Stimulated activated CD8-positive, alpha-beta memory T cell treated with anti-CD3 and anti-CD28 coated beads, Interleukin-2, amount 100 ng/mL, for 48 hours (primary cell): ENCODE data around the gene DAPK1.

Experiments used
- DNase-seq, 2 donors: peaks; one replicate each; pipeline ENCODE4 v3.0.0-alpha.2; 2020; ENCODE audit warnings: low read depth in 2 of 2

The DAPK1 gene

GRCh38 chr9:87569008-87569509 lies 71.4 kb downstream of the DAPK1 start:
- DNase-seq: no peak

- DNase-seq: no peak
Observed at GRCh38 chr9:87569518-87569917, 71.9 kb downstream of the DAPK1 start.

GRCh38 chr9:87570000-87570908 lies 72.6 kb downstream of the DAPK1 start:
- DNase-seq: no peak

DNA sequence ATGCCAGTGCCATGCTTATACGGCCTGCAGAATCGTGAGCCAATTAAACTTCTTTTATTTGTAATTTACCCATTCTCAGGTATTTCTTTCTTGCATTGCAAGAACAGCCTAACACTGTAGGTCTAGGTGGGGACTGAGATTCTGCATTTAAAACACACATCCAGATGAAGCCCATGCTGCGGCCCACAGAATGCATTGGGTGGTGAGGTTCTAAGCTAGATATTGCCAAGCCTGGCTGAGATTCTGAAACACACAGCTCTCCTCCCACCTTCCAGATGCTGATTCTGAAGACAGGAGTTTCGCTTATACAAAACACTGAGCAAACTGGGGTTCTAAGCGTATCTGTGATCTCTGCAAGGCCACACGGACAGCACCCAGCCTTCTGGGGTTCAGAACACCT lies 75.1 kb downstream of the DAPK1 start:
- no peak for DNase-seq

DNA sequence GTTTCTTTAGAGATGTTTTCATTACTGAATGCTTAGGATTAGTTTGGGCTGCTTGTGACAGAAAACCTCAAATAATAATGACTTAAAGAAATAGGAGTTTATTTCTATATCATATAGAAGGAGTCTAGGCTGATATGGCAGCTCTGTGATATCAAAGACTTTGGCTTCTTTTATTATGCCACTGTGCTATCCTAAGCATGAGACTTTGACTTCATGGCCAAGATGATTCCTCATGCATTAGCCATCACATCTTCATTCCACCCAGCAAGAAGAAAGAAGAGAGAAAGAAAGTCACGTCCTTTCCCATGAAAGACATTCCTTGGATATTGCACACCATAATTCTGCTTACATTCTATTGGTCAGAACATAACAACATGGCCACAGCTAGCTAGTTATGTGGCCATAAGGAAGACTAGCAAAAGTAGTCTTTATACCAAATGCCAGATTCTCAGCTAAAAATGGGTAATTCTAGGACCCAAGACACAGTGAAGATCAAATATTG lies 76.2 kb downstream of the DAPK1 start:
- DNase-seq: no peak

- DNase-seq: no peak
Observed at GRCh38 chr9:87577746-87578145, 80.1 kb downstream of the DAPK1 start.

- no peak for DNase-seq
Observed at GRCh38 chr9:87578625-87579024, 81.0 kb downstream of the DAPK1 start.

- DNase-seq: no peak
Observed at GRCh38 chr9:87579781-87580541, 82.3 kb downstream of the DAPK1 start.

- no peak for DNase-seq
Observed at GRCh38 chr9:87580941-87581438, 83.3 kb downstream of the DAPK1 start.

DNA sequence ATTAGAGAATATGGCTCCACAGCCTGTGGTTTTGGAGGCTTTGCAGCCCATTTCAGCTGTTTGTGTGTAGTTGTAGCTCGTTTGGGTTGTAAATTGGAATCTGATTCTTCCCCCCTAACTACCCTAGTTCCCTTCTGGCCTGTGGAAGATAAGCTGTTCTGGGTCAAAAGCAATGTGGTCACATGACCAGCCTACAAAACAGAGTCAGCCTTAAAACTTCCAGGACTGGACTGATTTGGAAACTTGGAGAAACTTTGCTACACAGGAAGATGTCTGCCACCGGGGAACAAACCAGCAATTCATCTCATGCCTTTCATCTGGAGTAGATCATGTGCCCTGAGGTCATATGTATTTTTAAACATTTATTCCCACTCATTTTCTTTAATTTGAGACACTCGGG lies 83.8 kb downstream of the DAPK1 start:
- DNase-seq: no peak

- no peak for DNase-seq
Observed at GRCh38 chr9:87581949-87582637, 84.4 kb downstream of the DAPK1 start.

DNA sequence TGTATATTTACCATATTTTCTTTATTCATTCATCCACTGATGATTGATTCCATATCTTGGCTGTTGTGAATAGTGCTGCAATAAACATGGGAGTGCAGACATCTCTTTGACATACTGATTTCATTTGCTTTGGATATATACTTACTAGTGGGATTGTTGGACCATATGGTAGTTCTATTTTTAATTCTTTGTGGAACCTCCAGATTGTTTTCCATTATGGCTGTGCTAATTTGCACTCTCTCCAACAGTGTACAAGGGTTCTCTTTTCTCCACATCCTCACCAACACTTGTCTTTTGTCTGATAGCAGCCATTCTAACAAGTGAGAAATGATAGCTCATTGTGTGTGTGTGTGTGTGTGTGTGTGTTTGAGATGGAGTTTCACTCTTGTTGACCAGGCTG lies 86.7 kb downstream of the DAPK1 start:
- no peak for DNase-seq

- DNase-seq: no peak
Observed at GRCh38 chr9:87585123-87585855, 87.6 kb downstream of the DAPK1 start.

DNA sequence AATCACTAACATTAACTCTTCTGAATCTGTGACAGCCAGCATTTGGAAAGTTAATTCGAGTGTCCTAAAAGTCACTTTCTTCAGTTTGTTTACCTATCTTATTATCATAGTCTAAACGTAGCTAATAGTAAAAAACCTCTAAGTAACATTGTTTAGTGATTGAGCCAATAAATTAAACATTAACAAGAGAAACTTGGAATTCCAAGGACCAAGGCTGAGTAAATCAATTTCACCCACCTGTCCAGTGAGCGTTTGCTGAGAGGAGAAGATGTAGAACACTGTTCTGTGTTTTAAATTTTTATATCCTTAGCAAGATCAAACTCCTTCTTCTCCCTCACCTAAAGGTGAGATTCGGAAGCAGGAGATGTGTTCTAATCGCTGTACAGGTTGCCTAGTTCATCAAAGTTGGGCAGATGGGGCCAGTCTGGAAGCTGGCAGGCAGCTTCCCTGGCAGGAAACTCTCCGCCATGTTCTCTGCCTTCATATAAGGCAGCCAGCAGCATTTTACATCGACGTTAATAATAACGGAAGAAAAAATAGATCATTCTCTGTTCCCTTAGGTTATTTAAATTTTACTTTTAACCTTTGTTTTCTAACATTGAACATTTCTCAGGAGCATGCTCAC lies 89.2 kb downstream of the DAPK1 start:
- no peak for DNase-seq

- DNase-seq: no peak
Observed at GRCh38 chr9:87587356-87587745, 89.7 kb downstream of the DAPK1 start.

DNA sequence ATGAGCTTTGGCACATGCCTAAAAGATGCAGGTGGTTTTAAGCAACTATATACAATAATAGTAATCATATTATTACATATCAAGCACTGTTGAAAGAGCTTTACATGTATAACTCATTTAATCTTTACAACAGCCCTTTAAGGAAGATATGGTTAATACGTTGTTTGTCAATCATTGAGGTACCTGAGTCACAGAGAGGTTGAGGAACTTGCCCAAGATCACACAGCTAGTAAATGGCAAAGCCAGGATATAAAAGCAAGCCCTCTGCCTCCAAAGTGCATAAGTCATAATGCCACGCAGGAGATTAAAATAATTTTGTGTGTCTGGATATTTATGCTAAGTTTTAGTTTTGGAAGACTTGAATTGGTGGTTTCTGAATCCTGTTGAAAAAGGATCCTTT lies 90.2 kb downstream of the DAPK1 start:
- no peak for DNase-seq

GRCh38 chr9:87588339-87588738 lies 90.7 kb downstream of the DAPK1 start:
- DNase-seq: no peak

DNA sequence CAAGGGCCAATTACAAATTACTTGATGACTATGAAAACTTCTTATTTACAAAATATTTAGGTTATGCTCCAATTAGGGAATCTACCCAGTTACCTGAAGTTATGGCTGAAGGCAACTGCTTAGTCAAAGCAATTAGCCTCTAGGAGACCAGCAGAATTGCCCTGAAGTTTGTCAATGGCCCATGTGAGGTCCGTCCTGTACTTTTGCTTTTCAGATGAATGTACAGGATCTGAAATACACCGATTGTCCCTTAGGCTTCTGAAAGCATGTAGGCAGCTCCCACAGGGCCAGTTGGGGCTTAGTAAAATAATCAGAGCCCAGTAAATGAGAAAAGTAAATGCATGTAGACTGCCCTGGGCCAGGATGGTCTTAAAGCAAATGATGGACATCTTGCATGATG lies 93.3 kb downstream of the DAPK1 start:
- no peak for DNase-seq

DNA sequence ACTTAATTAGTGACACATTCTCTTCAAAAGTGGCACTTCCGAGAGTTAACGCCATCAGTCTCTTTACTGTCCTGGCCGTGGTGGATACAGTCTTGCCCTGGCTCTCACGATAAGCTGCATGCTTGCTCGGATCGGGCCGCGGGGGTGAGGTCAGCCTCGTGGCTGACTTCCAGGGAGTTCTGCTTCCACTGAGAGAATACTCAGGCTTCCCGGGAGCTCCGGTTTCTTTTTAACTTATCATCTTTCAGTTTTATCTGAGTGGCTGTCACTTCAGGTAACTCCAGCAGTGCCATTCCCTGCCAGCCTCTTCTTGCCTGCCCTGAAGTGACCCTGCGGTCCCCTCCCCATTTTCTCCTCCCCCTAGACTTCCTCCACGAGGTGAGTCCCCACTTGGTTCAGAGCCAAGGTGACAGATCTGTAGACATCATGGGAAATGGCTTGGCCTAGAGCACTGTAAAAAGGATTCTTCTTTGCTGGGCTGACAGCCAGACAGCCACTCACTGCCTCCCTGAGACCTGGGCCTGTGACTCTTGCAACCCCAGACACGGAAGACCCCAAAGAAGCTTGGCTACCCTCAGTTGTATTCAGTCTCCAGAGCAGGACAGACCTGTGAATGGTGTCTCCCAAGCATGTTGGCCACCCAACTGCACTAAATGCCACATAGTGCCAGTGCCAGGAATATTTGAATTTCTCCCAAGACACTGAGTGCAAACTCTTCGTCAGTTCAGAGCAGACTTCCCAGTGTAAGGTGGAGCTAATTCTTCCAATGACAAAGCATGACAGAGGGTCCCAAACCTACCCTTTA lies 95.1 kb downstream of the DAPK1 start:
- DNase-seq: no peak
